A549 treated with dexamethasone at 1 μM for 4 hours (cell line): ENCODE data around the gene MMP20. TPM values are rescaled to one million over a fixed set of nuclear protein-coding genes. Genes with fewer than 3 reads are reported as not detected.

Source experiments
- total RNA-seq: library from RNA; stranded (reverse); fragments of 200-300 nt; extraction: Qiagen RNA extraction; gene quantifications from 5 replicates; pipeline ENCODE4 v1.2.3, GENCODE V29; 2022

The MMP20 gene
- total RNA-seq = not detected in 5 replicates

DNA sequence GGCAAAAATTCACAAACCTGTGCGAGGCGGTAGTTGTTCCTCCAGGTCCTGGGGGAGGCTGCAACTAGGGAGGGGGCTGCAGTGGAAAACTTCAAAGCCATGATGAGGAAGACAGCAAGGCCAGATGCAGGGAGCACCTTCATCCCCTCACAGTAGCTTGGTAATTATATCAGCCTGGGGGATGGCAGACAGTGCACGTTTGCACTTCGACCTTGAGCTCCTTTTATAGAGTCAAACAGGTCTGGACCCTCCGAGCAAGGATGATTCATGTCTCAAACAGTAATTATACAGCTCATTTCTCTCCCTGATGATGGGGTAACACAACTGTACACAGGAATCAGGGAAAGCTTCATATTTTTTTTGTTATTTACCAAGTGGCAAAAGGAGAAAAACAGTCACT, at the start of gene MMP20:
Gene MMP20, minus strand, starts transcription at position 156 of the 400 bp plus-strand sequence. Its CDS starts 13 bp downstream, at position 143.

GRCh38 chr11:102530558-102530957, 94.6 kb downstream of the MMP20 start, which contains the start of gene MMP7:
Gene MMP7, minus strand, starts transcription at chr11:102530747. Its CDS starts 47 bp downstream, at chr11:102530700.

Other genes with a start within 250 kb of the MMP20 start
- 167 to 245 TPM (median 210 TPM) in 5 replicates for gene TMEM123, start 172.6 kb downstream of the MMP20 start, total RNA-seq
- 20.7 to 34.8 TPM (median 25.3 TPM) in 5 replicates for gene MMP7, start 94.6 kb downstream of the MMP20 start, total RNA-seq
- not detected in 5 replicates for gene MMP27, start 80.4 kb upstream of the MMP20 start, total RNA-seq
- not detected in 5 replicates for gene MMP8, start 99.6 kb upstream of the MMP20 start, total RNA-seq
- 0.53 to 1.6 TPM (median 0.87 TPM) in 5 replicates for gene MMP10, start 155.3 kb upstream of the MMP20 start, total RNA-seq
- gene MMP1, start 172.8 kb upstream of the MMP20 start, total RNA-seq = 0.50 to 1.3 TPM (median 0.93 TPM) in 5 replicates
- 0.46 to 0.47 TPM in 2 of 5 replicates, not detected in the others for gene MMP3, start 218.3 kb upstream of the MMP20 start, total RNA-seq
- 0.04 to 0.12 TPM (median 0.08 TPM) in 4 of 5 replicates, not detected in the other for gene MMP12, start 249.7 kb upstream of the MMP20 start, total RNA-seq